GM12891 (cell line): ENCODE results near the gene PRDM16.

Experiments
- PAX5 ChIP-seq: IDR thresholded peaks from 2 replicates; pipeline ENCODE4 v1.6.1; 2011; ENCODE audit warnings: low read length, moderate library complexity, mild to moderate bottlenecking; ENCODE audit not compliant: insufficient read depth, severe bottlenecking
- POLR2AphosphoS5 ChIP-seq: IDR thresholded peaks from 2 replicates; pipeline ENCODE4 v1.6.1; 2011; ENCODE audit warnings: low read depth, low read length, control low read depth

GRCh38 chr1:3413975-3414710 lies 345.1 kb downstream of the PRDM16 start:
- TF ChIP-seq POLR2AphosphoS5 (no peak), PAX5 (no peak)
